ENCODE data around the gene IMPG2. TPM values are rescaled to one million over a fixed set of nuclear protein-coding genes. Genes with fewer than 3 reads are reported as not detected.

IMPG2 gene
- total RNA-seq, 4 donors from 2014 or later: 0.05 to 0.13 (median 0.11) TPM; not detected in 1

DNA sequence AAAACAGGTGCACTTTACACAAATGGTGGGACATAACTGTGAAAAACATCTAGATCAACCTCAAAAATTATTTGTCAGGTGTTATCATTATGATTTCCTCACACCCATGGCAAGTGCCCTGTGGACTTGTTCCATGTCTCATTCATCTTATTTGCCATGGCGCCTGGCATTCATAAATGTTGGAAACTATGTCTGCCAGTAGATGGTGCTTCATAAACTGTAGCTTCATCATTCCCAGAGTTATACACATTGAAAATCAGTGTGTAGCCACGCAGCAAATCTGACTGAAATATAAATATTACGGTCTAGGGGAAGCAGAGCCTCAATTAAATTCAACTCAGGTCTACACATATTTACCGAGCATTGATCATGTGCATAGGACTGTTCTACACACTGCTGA is 90.7 kb downstream of the IMPG2 start:
- TF ChIP-seq, protein P1, sequence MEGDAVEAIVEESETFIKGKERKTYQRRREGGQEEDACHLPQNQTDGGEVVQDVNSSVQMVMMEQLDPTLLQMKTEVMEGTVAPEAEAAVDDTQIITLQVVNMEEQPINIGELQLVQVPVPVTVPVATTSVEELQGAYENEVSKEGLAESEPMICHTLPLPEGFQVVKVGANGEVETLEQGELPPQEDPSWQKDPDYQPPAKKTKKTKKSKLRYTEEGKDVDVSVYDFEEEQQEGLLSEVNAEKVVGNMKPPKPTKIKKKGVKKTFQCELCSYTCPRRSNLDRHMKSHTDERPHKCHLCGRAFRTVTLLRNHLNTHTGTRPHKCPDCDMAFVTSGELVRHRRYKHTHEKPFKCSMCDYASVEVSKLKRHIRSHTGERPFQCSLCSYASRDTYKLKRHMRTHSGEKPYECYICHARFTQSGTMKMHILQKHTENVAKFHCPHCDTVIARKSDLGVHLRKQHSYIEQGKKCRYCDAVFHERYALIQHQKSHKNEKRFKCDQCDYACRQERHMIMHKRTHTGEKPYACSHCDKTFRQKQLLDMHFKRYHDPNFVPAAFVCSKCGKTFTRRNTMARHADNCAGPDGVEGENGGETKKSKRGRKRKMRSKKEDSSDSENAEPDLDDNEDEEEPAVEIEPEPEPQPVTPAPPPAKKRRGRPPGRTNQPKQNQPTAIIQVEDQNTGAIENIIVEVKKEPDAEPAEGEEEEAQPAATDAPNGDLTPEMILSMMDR (IDR thresholded peaks at IDR 0.05): no peak
- no peak for TF ChIP-seq POLR2A (IDR thresholded peaks at IDR 0.05)
- no peak overlapping the region for H3K4me3 ChIP-seq (ENCODE audit: low read depth, poor library complexity, severe bottlenecking)
- DNase-seq (ENCODE audit: low spot score in 2 of 2): no peak
- WGBS, 2 donors: 81 to 83% methylated on average over 4 of the region's 4 CpGs
- intact Hi-C loops (cut with DNase I; ENCODE audit: low total_unique reads): no loop called here

GRCh38 chr3:101228441-101228840 is 91.9 kb downstream of the IMPG2 start:
- no peak for DNase-seq (ENCODE audit: low spot score in 2 of 2)
- intact Hi-C loops (cut with DNase I; ENCODE audit: low total_unique reads): no loop called here
- TF ChIP-seq, protein P1 (IDR thresholded peaks at IDR 0.05): no peak
- no peak for TF ChIP-seq POLR2A (IDR thresholded peaks at IDR 0.05)
- H3K4me3 ChIP-seq (ENCODE audit: low read depth, poor library complexity, severe bottlenecking): no peak overlapping the region
- 58 to 66% methylated on average over 3 of the region's 3 CpGs for WGBS, 2 donors

- intact Hi-C loops (cut with DNase I; ENCODE audit: low total_unique reads): no loop called here
- 74 to 81% methylated on average over 4 of the region's 4 CpGs for WGBS, 2 donors
- no peak for DNase-seq (ENCODE audit: low spot score in 2 of 2)
- TF ChIP-seq, protein P1 (IDR thresholded peaks at IDR 0.05): no peak
- no peak for TF ChIP-seq POLR2A (IDR thresholded peaks at IDR 0.05)
- no peak overlapping the region for H3K4me3 ChIP-seq (ENCODE audit: low read depth, poor library complexity, severe bottlenecking)
Measured at GRCh38 chr3:101224739-101225138, 95.6 kb downstream of the IMPG2 start.

- 54 to 58% methylated on average over 3 of the region's 3 CpGs for WGBS, 2 donors
- intact Hi-C loops (cut with DNase I; ENCODE audit: low total_unique reads): no loop called here
- TF ChIP-seq POLR2A (IDR thresholded peaks at IDR 0.05): no peak
- TF ChIP-seq, protein P1 (IDR thresholded peaks at IDR 0.05): no peak
- DNase-seq (ENCODE audit: low spot score in 2 of 2): no peak
- H3K4me3 ChIP-seq (ENCODE audit: low read depth, poor library complexity, severe bottlenecking): no peak overlapping the region
Measured at GRCh38 chr3:101223016-101223415, 97.4 kb downstream of the IMPG2 start.

- 95 to 97% methylated on average over 4 of the region's 4 CpGs for WGBS, 2 donors
- intact Hi-C loops (cut with DNase I; ENCODE audit: low total_unique reads): no loop called here
- H3K4me3 ChIP-seq (ENCODE audit: low read depth, poor library complexity, severe bottlenecking): no peak overlapping the region
- TF ChIP-seq POLR2A (IDR thresholded peaks at IDR 0.05): no peak
- TF ChIP-seq, protein P1 (IDR thresholded peaks at IDR 0.05): no peak
- DNase-seq (ENCODE audit: low spot score in 2 of 2): no peak
Measured at GRCh38 chr3:101219842-101220560, 100.4 kb downstream of the IMPG2 start.

Measured in lower leg skin (tissue), 4 donors.